Renal cortical epithelial cell (primary cell): ENCODE results near the gene HSF4. TPM values are rescaled to one million over a fixed set of nuclear protein-coding genes. Genes with fewer than 3 reads are reported as not detected.

Experiments
- DNase-seq: peaks from one replicate; pipeline ENCODE4 v3.0.0-alpha.2; 2011; ENCODE audit warnings: low read depth
- total RNA-seq: library from RNA; depleted of rRNA; stranded (reverse); fragments of >200 nt; gene quantifications from 2 replicates; pipeline ENCODE4 v1.2.3, GENCODE V29; 2014

Gene HSF4
- total RNA-seq, 1 donor from 2014 or later: 12.5 TPM

- DNase-seq: no peak
Measured at GRCh38 chr16:67200491-67200890, 35.9 kb downstream of the HSF4 start.

- no peak for DNase-seq
Measured at GRCh38 chr16:67201411-67202345, 37.1 kb downstream of the HSF4 start.

GRCh38 chr16:67202426-67202825, 37.9 kb downstream of the HSF4 start:
- no peak for DNase-seq

- DNase-seq: no peak
Measured at GRCh38 chr16:67202956-67203493, 38.5 kb downstream of the HSF4 start.

- DNase-seq: no peak
Measured at GRCh38 chr16:67204076-67204475, 39.5 kb downstream of the HSF4 start.

DNA sequence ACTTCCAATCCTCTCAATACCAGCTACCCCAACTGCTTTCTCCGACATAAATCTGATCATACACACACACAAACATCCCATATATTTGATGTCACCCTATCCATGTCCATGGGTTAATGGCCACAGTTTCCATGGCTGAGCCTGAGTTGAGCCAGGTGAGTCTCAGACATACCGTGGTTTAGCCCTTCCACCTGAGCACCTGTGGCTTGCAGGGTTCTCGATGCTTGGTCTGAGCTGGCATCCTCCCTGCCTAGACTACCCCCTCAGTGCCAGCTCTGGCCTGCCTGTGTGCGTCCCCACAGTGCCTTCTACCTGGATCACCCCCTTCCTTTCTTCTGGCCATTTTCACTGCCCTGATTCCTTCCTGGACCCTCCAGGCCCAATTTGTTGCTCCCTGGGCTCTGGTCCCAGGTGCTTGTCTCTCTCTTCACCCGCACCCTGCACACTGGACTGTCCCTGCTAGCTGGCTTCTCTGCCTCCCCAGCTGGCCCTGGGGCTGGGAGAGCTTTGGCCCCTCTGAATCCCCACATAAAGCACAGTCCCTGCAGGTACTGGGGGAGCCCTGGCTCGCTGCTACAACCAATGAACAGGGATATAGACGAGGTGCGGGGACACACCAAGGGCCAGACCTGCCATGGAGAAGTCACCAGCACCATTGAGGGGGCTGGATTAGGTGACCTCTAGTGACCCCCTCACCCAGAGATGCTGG, 41.7 kb downstream of the HSF4 start:
- DNase-seq: no peak

DNA sequence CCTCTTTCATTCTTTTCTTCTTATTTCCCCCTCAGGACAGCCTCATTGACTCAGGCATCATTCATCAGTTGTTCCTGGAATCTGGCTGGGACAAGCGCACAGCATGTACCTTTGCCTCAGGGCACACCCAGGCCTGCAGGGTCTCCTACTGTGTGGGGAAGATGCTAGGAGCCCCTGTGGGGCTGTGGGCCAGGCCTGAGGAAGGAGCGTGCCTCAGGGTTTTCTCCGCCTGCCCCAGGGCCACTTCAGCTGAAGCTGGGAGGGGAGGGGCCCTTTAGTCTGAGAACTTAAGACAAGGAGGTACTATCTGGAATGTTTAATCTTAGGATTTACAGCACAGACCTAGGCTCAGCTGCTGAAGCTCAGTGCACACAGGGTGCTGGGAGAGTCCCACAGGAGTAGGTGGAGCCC, 42.3 kb downstream of the HSF4 start:
- DNase-seq: no peak

DNA sequence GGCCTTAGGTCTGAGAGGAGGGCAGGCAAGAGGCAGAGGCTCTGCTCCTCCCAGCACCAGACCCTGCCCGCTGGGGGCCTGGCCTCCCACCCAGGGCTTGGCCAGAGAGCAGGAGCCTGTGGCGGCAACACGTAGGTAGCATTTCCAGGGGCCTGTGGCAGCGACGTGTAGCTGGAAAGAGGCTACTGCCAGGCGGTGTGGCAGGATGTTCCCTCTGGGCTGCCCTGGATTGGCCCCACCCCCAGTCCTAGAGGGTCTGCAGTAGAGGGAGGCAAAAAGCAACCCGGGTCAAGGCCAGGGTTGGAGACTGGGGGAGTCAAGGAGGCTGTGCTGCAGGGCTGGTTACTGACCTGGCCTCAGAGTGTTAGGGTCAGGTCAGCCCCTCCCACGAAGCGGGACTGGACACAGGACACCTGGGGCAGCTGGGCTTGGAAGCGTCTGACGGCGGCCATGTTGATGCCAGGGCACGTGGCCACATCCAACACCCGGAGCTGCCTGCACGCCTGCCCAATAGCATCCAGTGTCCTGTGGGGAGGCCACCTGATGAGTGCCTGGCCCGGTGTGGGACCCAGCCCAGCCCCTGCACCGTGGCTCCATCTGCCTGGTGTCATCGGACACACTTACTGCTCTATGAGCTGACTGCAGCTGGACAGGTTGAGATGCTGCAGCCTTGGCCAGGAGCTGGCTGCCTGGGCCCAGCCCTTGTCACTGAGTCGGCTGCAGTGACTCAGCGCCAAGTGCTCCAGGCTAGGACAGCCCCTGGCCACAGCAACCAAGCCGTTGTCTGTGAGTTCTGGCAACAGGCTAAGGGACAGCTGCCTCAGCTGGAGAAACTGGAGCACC, 42.9 kb downstream of the HSF4 start:
- no peak for DNase-seq

DNA sequence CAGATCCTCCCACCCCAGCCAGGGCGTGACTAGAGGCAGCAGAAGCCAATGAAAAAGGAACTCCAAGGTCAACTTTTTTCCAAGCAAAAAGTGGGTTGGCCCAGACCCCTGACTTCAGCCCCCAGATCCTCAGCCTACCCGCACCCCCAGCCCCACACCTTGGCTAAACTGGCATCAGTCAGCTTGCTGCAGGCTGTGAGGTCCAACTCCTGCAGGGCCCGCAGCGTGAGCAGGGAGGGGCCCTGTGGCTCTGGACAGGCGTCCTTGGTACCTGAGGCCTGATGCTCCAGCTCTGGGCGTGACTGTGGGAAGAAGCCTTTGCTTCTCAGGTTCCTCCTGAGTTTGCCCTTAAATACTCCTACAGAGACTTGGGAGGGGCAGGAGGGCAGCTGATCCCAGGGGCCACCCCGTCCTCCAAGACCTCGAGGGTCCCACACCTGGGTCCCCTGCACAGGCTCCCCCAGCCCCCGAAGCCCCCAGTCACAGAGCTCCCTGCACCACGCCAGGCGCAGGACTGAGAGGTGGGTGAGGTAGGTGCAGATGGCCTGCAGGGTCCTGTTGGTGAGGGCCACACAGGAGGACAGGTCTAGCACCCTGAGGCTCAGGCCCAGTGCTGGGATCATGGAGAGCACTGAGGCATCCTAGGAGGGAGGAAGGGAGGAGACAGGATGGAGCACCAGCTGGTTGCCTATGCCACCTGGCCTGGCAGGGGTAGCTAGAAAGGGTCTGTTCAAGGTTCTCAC, 43.8 kb downstream of the HSF4 start:
- DNase-seq: no peak

DNA sequence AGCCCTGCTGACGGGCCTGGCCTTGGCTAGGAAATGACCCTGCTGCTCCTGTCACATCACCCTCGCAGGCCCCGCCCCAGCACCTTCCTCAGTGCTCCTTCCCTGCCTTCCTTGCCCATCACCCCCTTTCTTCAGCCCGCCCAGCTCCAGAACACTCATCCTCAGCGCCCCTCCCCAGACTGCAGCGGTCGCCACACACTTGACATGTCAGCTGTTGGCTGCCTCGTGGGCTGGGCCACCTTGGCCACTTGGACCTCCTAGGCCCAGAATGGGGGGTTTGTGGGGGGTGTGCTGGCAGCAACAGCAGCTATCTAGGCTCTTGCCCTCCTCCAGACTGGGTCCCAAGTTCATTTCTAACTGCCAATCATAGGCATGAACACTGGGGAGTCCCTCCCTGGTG, 45.0 kb downstream of the HSF4 start:
- DNase-seq: no peak

DNA sequence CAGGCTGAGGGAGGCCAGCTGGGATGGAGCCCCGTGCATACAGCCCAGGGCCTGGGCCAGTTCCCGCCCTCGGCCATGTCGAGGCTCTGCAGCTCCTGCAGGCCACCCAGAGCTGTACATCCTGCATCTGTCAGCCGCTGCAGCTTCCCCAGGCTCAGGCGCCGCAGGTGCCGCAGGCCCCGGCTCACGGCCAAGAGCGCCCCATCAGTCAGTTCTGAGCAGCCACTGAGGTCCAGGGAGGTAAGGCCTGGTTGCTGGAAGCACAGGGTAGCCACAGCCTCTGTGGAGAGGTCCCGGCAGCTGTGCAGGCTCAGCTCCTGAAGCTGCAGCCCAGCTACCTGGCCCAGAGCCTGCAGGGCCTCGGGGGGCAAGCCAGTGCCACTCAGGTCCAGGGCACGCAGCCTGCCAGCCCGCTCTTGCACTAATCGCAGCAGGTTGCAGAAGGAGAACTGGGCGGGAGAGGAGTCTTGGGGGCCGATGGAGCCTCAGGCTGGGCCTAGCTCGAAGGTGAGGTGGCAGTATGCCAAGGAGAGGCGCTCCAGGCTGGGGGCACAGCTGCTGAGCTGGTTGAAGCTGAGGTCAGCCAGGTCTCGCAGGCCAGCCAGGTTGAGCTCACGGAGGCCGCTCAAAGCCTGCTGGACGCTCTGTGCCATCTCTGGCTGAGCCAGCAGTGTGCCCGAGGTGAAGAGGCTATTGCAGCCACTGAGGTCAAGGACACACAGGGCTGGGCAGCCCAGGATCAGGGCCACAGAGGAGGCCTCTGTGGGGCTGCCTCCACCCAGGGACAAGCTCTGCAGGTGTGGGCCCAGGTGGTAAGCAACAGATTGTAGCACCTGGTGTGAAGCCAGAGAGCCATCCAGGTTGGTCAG, 45.8 kb downstream of the HSF4 start:
- no peak for DNase-seq

GRCh38 chr16:67211674-67212073, 47.1 kb downstream of the HSF4 start:
- DNase-seq: no peak

DNA sequence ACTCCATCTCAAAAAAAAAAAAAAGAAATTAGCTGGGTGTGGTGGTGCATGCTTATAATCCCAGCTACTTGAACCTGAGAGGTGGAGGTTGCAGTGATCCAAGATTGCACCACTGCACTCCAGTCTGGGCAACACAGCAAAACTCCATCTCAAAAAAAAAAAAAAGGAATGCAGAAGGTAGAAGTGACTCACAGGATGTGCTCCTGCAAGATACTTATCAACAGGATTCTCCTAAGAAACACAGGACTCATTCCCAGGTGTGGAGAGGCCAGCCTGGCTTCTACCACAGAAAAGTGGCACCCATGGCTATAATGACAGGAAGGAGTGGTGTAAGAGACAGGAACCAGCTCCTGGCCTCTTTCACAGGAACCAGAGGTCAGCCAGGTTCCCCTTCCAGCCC, 48.2 kb downstream of the HSF4 start:
- peak; percentile 32 for DNase-seq

DNA sequence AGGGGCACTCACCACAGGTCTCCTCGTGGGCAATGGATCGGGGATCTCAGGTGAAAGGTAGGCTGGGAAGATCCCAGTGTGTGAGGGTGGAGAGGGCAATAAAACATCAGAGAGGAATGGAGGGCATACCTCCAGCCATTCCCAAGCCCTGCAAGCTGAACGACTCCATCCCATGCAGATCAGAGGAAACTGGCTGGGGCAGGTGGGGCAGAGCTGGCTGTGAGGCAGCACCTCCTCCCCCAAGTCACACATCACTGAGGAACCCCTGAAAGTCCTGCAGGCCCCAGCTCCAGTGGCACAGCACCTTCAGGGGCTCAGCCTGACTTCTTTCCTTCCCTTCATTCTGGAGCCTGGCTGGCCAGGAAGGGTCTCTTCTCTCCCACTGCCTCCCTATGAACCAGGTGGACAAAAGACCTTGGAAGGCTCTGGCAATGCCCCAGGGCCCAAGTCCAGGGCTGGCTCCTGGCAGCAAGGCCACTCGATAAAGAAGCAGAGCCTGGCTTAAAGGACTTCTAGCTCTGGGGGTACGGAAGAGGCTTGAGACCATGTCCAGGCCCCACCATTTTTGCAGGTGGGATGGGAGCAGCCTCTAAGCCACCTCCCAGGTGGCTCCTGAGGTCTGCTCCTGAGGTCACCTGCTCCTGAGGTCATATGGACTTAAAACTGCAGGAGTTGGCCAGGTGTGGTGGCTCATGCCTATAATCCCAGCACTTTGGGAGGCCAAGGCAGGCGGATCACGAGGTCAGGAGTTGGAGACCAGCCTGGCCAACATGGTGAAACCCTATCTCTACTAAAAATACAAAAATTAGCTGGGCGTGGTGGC, 48.9 kb downstream of the HSF4 start:
- DNase-seq: no peak

DNA sequence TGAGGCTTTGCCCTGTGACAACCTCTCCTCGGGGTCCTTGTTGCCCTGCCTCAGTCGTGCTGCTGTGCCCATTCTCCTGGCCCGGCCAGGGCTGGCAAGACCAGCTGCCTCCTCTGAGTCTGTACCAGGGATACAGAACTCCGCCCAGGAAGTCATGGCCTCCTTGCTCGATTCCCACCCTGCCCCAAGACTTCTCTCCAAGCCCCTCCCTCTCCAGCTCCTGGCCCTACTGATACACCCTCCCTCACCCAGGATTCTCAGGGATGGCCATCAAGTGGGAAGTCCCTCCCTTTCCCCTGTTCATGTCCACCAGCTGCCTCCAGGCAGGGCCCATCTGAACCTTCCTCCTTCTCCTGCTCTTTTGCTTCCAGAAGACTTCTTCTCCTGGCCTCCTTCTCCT, 51.2 kb downstream of the HSF4 start:
- no peak for DNase-seq

GRCh38 chr16:67216612-67217490, 52.3 kb downstream of the HSF4 start:
- DNase-seq: no peak
